HepG2 (cell line): ENCODE measurements around the gene CIAO3. TPM values are rescaled to one million over a fixed set of nuclear protein-coding genes. Genes with fewer than 3 reads are reported as not detected.
A peak's percentile ranks its signal among the peaks of the same experiment; 100 is the strongest.

Source experiments
- ATAC-seq: fragments of 200-7000 bp; cut with Tn5 transposase; 3 replicates; pipeline ENCODE4 v1.9.1; 2020; ENCODE audit warnings: mild to moderate bottlenecking, moderate library complexity
- BruUV-seq: library from RNA; stranded (reverse); fragments of 400-500 nt; replicated peaks from 2 replicates; lab custom pipeline; 2021; lab: Mats Ljungman, UMichigan
- CTCF ChIA-PET: fragments of 300-600 bp; formaldehyde crosslinking; extraction: SDS; loops from one replicate; lab custom pipeline; 2021; ENCODE audit warnings: low total read pairs, inconsistent platforms, low intra/inter-chr PET ratio; lab: Yijun Ruan, JAX
- POLR2A ChIA-PET: fragments of 350-600 bp; sonication (Branson Sonifier 250); formaldehyde crosslinking; loops from one replicate; lab custom pipeline; 2020; ENCODE audit warnings: antibody characterized with exemption, inconsistent platforms; lab: Yijun Ruan, JAX
- DNase-seq: peaks from one replicate; pipeline ENCODE4 v3.0.0-alpha.2; 2015; ENCODE audit warnings: low spot score
- FAIRE-seq: peaks from 3 replicates; lab custom pipeline; 2011; peaks lifted over from hg19 to GRCh38; lab: Jason Lieb, UNC
- H2AFZ ChIP-seq: one replicate; pipeline ENCODE4 v1.6.1; 2011; ENCODE audit warnings: low read length, inconsistent platforms
- H3K27ac ChIP-seq: fragments of 300-600 bp; 3 replicates; pipeline ENCODE4 v1.8.0; 2011; ENCODE audit warnings: mixed run types, mild to moderate bottlenecking, mixed read lengths, low read length, inconsistent platforms; ENCODE audit not compliant: insufficient read depth; ENCODE audit errors: extremely low read length
- H3K27me3 ChIP-seq, 2 experiments: fragments of 200-600 bp in 1 of 2; 2 replicates in 1 of 2; 3 replicates in 1 of 2; pipeline versions ENCODE4 v1.6.0 to v1.8.0; 2011; ENCODE audit warnings: low read length in 2 of 2, mild to moderate bottlenecking in 2 of 2, moderate library complexity in 2 of 2, inconsistent platforms in 1 of 2; ENCODE audit not compliant: insufficient read depth in 2 of 2, control insufficient read depth in 1 of 2
- H3K36me3 ChIP-seq, 2 experiments: fragments of 200-600 bp in 1 of 2; replicated peaks in 1 of 2; 2 replicates in 1 of 2; 3 replicates in 1 of 2; pipeline versions ENCODE4 v1.5.1 to v1.8.0; 2011; ENCODE audit warnings: low read length in 2 of 2, inconsistent platforms in 1 of 2; ENCODE audit not compliant: insufficient read depth in 2 of 2, control insufficient read depth in 1 of 2
- H3K4me1 ChIP-seq: 2 replicates; pipeline ENCODE4 v1.5.1; 2012; ENCODE audit warnings: low read length, inconsistent platforms; ENCODE audit not compliant: insufficient read depth
- H3K4me2 ChIP-seq: 2 replicates; pipeline ENCODE4 v1.6.0; 2011; ENCODE audit warnings: low read depth, low read length, inconsistent platforms
- H3K4me3 ChIP-seq, 3 experiments: fragments of 200-600 bp in 1 of 3; sonication (generic), shearing (Covaris generic) in 1 of 3; replicated peaks in 1 of 3; 2 replicates each; pipeline ENCODE4 v1.5.1; 2011 to 2016; ENCODE audit warnings: low read length in 3 of 3, inconsistent platforms in 2 of 3, low read depth in 2 of 3, mild to moderate bottlenecking in 2 of 3, control low read depth in 1 of 3, mixed read lengths in 1 of 3; ENCODE audit not compliant: insufficient read depth in 1 of 3
- H3K79me2 ChIP-seq: one replicate; pipeline ENCODE4 v1.6.1; 2011; ENCODE audit warnings: low read length, inconsistent platforms; ENCODE audit not compliant: insufficient read depth
- H3K9ac ChIP-seq: 2 replicates; pipeline ENCODE4 v1.6.0; 2011; ENCODE audit warnings: mild to moderate bottlenecking, low read depth, low read length, inconsistent platforms; ENCODE audit not compliant: insufficient read depth
- H3K9me3 ChIP-seq: 2 replicates; pipeline ENCODE4 v1.5.1; 2012; ENCODE audit warnings: mild to moderate bottlenecking, low read length
- H4K20me1 ChIP-seq: 2 replicates; pipeline ENCODE4 v1.6.0; 2011; ENCODE audit warnings: inconsistent platforms, mild to moderate bottlenecking, low read length, moderate library complexity; ENCODE audit not compliant: insufficient read depth
- ATRX ChIP-seq: sonication (generic); formaldehyde crosslinking; IDR thresholded peaks from 2 replicates; pipeline ENCODE4 v1.4.0; 2020; ENCODE audit warnings: missing genetic modification reagents, borderline replicate concordance
- CSRNP1 ChIP-seq: sonication (generic); formaldehyde crosslinking; IDR thresholded peaks from 2 replicates; pipeline ENCODE4 v1.8.1; 2023; ENCODE audit warnings: mild to moderate bottlenecking, missing genetic modification reagents
- KLF6 ChIP-seq: IDR thresholded peaks from 2 replicates; pipeline ENCODE4 v1.8.0; 2016; ENCODE audit warnings: missing biosample characterization, missing genetic modification reagents
- PHF20 ChIP-seq: sonication (generic); formaldehyde crosslinking; IDR thresholded peaks from 2 replicates; pipeline ENCODE4 v1.5.0; 2020; ENCODE audit warnings: mild to moderate bottlenecking, missing genetic modification reagents
- POLR2AphosphoS5 ChIP-seq: IDR thresholded peaks from 2 replicates; pipeline ENCODE4 v1.6.1; 2012; ENCODE audit warnings: low read depth, low read length
- PPARG ChIP-seq: conservative IDR thresholded peaks from 2 replicates; pipeline ENCODE4 v1.6.1; 2016; ENCODE audit warnings: missing biosample characterization, missing genetic modification reagents
- SKI ChIP-seq: fragments of 450-650 bp; IDR thresholded peaks from one replicate; pipeline ENCODE4 v1.6.1; 2018; ENCODE audit warnings: mild to moderate bottlenecking; ENCODE audit not compliant: partially characterized antibody
- STAT5B ChIP-seq: sonication (generic); formaldehyde crosslinking; IDR thresholded peaks from 2 replicates; pipeline ENCODE4 v1.4.0; 2020; ENCODE audit warnings: missing genetic modification reagents
- ZBTB25 ChIP-seq: IDR thresholded peaks from 2 replicates; pipeline ENCODE4 v1.6.1; 2018; ENCODE audit warnings: missing genetic modification reagents
- ZBTB33 ChIP-seq: sonication (generic); formaldehyde crosslinking; IDR thresholded peaks from 2 replicates; pipeline ENCODE4 v1.4.0; 2020; ENCODE audit warnings: missing genetic modification reagents
- ZFAT ChIP-seq: sonication (generic); formaldehyde crosslinking; conservative IDR thresholded peaks from 2 replicates; pipeline ENCODE4 v1.8.1; 2023; ENCODE audit warnings: missing genetic modification reagents, inconsistent platforms
- ZNF263 ChIP-seq: sonication (generic); formaldehyde crosslinking; IDR thresholded peaks from 2 replicates; pipeline ENCODE4 v1.4.0; 2020; ENCODE audit warnings: missing genetic modification reagents
- ZNF296 ChIP-seq: sonication (generic); formaldehyde crosslinking; conservative IDR thresholded peaks from 2 replicates; pipeline ENCODE4 v1.5.0; 2020; ENCODE audit warnings: mild to moderate bottlenecking, missing genetic modification reagents
- ZNF431 ChIP-seq: sonication (generic); formaldehyde crosslinking; IDR thresholded peaks from 2 replicates; pipeline ENCODE4 v1.9.0; 2022; ENCODE audit warnings: missing genetic modification reagents, low read depth, mild to moderate bottlenecking, borderline replicate concordance
- ZNF567 ChIP-seq: sonication (generic); formaldehyde crosslinking; IDR thresholded peaks from 2 replicates; pipeline ENCODE4 v1.8.1; 2023; ENCODE audit warnings: mild to moderate bottlenecking, missing genetic modification reagents, borderline replicate concordance
- ZNF615 ChIP-seq: sonication (generic); formaldehyde crosslinking; IDR thresholded peaks from 2 replicates; pipeline ENCODE4 v1.5.0; 2020; ENCODE audit warnings: mild to moderate bottlenecking, missing genetic modification reagents, borderline replicate concordance
- ZSCAN21 ChIP-seq: sonication (generic); formaldehyde crosslinking; IDR thresholded peaks from 2 replicates; pipeline ENCODE4 v1.8.0; 2022; ENCODE audit warnings: mild to moderate bottlenecking, missing genetic modification reagents, moderate library complexity, borderline replicate concordance
- whole genome bisulfite sequencing: methylation state at CpG from one replicate; pipeline ENCODE4 v1.1.6; 2017; ENCODE audit warnings: low lambda C conversion rate; 5-methylcytosine and 5-hydroxymethylcytosine counted together
- in situ Hi-C: cut with HindIII; loops from 2 replicates; pipeline ENCODE4 v1.10.0; 2017; ENCODE audit warnings: low pct_unique_long_range_greater_than_20kb; ENCODE audit not compliant: extremely low pct_ligation_motif_present
- intact Hi-C: fragments of 100-400 bp; cut with micrococcal nuclease; formaldehyde crosslinking; loops from one replicate; pipeline ENCODE4 v1.10.0; 2022; ENCODE audit not compliant: unreplicated experiment
- polyA plus RNA-seq, 8 experiments: library from polyadenylated mRNA; depleted of rRNA in 3 of 8; stranded (reverse) in 7 of 8; unstranded in 1 of 8; fragments of >200 nt; fragmentation: Illumina TruSeq in 4 of 8; extraction: Trizol in 4 of 8; gene quantifications; 2 replicates each; pipeline versions ENCODE4 v1.2.1 to v1.2.3, GENCODE V29; 2011 to 2016; ENCODE audit warnings: low read depth in 4 of 8, missing spikeins in 1 of 8, mixed read lengths in 1 of 8; ENCODE audit not compliant: insufficient read depth in 1 of 8
- total RNA-seq, 5 experiments: library from RNA; depleted of rRNA; stranded (reverse); fragments of >200 nt; fragmentation: Illumina TruSeq; extraction: Trizol; gene quantifications; 2 replicates each; pipeline ENCODE4 v1.2.3, GENCODE V29; 2016; ENCODE audit warnings: low read depth in 1 of 5

The CIAO3 gene
- total and polyA plus RNA-seq, 2 of the 13 experiments (the other 11 are each of a cell fraction or from before 2014, with no cell fraction given): 21.7 to 25.0 TPM

- TF ChIP-seq ZNF567 (no peak), CSRNP1 (0 out of 2 replicates have a peak, but pooled peaks have one; percentile 17)
These were observed 18.8 kb downstream of the CIAO3 start (continued) for GRCh38 chr16:721765-722540.

GRCh38 chr16:720990-721764 is 19.6 kb downstream of the CIAO3 start, which contains the start of gene ANTKMT:
Gene ANTKMT (plus strand): TSS chr16:721146. CDS start chr16:721275, 129 bp downstream.
- H3K4me1 ChIP-seq: peaks cover 33% of the 10 kb centered on the region
- in situ Hi-C loops (no loop called here), intact Hi-C loops (no loop called here)
- no peaks in the 10 kb centered on the region for H3K36me3 ChIP-seq
- 83% methylated on average over 6 of the region's 106 CpGs for WGBS
- BruUV-seq: no TSS peak
- H3K4me2 ChIP-seq: peak within 1 kb of the TSS; percentile 100
- H3K79me2 ChIP-seq: peaks cover 3% of the 10 kb centered on the region
- no peak within 1 kb of the TSS for H2AFZ ChIP-seq
- H3K27ac ChIP-seq: peak within 1 kb of the TSS; percentile 88
- H3K9ac ChIP-seq: peak within 1 kb of the TSS; percentile 88
- ChIA-PET CTCF (no interaction called here), POLR2A (interaction anchor here (0.9 to 2.5 kb wide), 15 partner anchors 9 to 251 kb away, joined by 3 to 22 read pairs (median 7); partner anchors contain the start of genes CHTF18, CIAO3, MSLN and RHBDL1)
- peak within 1 kb of the TSS; percentile 77 to 95 (median 85) for H3K4me3 ChIP-seq
- peaks cover 4% of the 10 kb centered on the region for H4K20me1 ChIP-seq
- no peaks in the 10 kb centered on the region for H3K9me3 ChIP-seq
- DNase-seq (peak; percentile 80), FAIRE-seq (no peak), ATAC-seq (peak; percentile 70)
- no peaks in the 10 kb centered on the region for H3K27me3 ChIP-seq
- no peak for TF ChIP-seq ZNF615 (CRISPR knock-in tag)
- TF ChIP-seq ZSCAN21 (CRISPR knock-in tag): peak; percentile 92
- no peak for TF ChIP-seq KLF6 (CRISPR knock-in tag)
- TF ChIP-seq ATRX (CRISPR knock-in tag): no peak
- TF ChIP-seq SKI: peak; percentile 74
- no peak; the same call in 1 of the 2 replicates for TF ChIP-seq ZFAT
- peak; percentile 70 for TF ChIP-seq POLR2AphosphoS5
- TF ChIP-seq ZNF431 (CRISPR knock-in tag): peak; percentile 75; the same call in 1 of the 2 replicates
- peak; percentile 74 for TF ChIP-seq ZBTB33 (CRISPR knock-in tag)
- no peak for TF ChIP-seq PPARG (CRISPR knock-in tag)
- no peak for TF ChIP-seq ZNF263 (CRISPR knock-in tag)
- TF ChIP-seq STAT5B (CRISPR knock-in tag): no peak
- no peak for TF ChIP-seq ZNF296 (CRISPR knock-in tag)
- TF ChIP-seq PHF20: peak; percentile 83
- no peak; the same call in 1 of the 2 replicates for TF ChIP-seq ZBTB25 (CRISPR knock-in tag)
